Upper lobe of left lung (tissue), 6 donors: Measurements from ENCODE around the gene ATG16L1. TPM values are rescaled to one million over a fixed set of nuclear protein-coding genes. Genes with fewer than 3 reads are reported as not detected.

Experiments used
- ATAC-seq, 2 donors: fragments of 200-7000 bp; cut with Tn5 transposase; one replicate each; pipeline ENCODE4 v1.9.1; 2022; ENCODE audit warnings: mild to moderate bottlenecking in 2 of 2, moderate library complexity in 2 of 2; ENCODE audit not compliant: low FRiP score in 2 of 2
- DNase-seq, 2 donors: peaks; one replicate each; pipeline ENCODE4 v3.0.0-alpha.2; 2019 to 2020
- H3K27ac ChIP-seq, 4 donors: fragments of 200-600 bp; sonication (generic); one replicate each; pipeline ENCODE4 v1.5.1; 2016 to 2019
- H3K27me3 ChIP-seq, 4 donors: fragments of 200-600 bp; sonication (generic); one replicate each; pipeline ENCODE4 v1.5.1; 2017 to 2019
- H3K36me3 ChIP-seq, 4 donors: fragments of 200-600 bp; sonication (generic); one replicate each; pipeline ENCODE4 v1.5.1; 2016 to 2019
- H3K4me1 ChIP-seq, 4 donors: fragments of 200-600 bp; sonication (generic); one replicate each; pipeline ENCODE4 v1.5.1; 2018 to 2019
- H3K4me3 ChIP-seq, 4 donors: fragments of 200-600 bp; sonication (generic); one replicate each; pipeline ENCODE4 v1.5.1; 2017 to 2019; ENCODE audit warnings: mild to moderate bottlenecking in 2 of 4, moderate library complexity in 1 of 4
- H3K9me3 ChIP-seq, 4 donors: fragments of 200-600 bp; sonication (generic); one replicate each; pipeline ENCODE4 v1.5.1; 2018 to 2019
- EP300 ChIP-seq, 4 donors: sonication (generic); formaldehyde crosslinking; IDR thresholded peaks; one replicate each; pipeline ENCODE4 v1.5.1; 2017; ENCODE audit warnings: antibody characterized with exemption in 4 of 4, control low read depth in 2 of 4
- POLR2A ChIP-seq, 4 donors: fragments of 450-650 bp; IDR thresholded peaks; one replicate each; pipeline ENCODE4 v1.5.1; 2016 to 2017; ENCODE audit warnings: antibody characterized with exemption in 4 of 4, mild to moderate bottlenecking in 2 of 4
- POLR2AphosphoS5 ChIP-seq, 2 donors: sonication (generic); formaldehyde crosslinking; IDR thresholded peaks; one replicate each; pipeline ENCODE4 v1.5.1; 2017; ENCODE audit warnings: antibody characterized with exemption in 2 of 2
- WGBS, 2 donors: methylation state at CpG; one replicate each; pipeline ENCODE4 v1.1.5; 2017 to 2018; 5-methylcytosine and 5-hydroxymethylcytosine counted together
- total RNA-seq, 6 donors: library from RNA; depleted of rRNA in 4 of 6; stranded (reverse); fragments of >200 nt in 4 of 6; gene quantifications; one replicate each; pipeline versions ENCODE4 v1.1.0 to v1.2.1, GENCODE V29; 2016 to 2021
- TF ChIP-seq, protein P1 (sequence below), 6 experiments: fragments of 450-650 bp in 4 of 6; fragments of 200-600 bp in 2 of 6; sonication (generic) in 2 of 6; IDR thresholded peaks; one replicate each; pipeline ENCODE4 v1.5.1; 2016 to 2019; ENCODE audit warnings: antibody characterized with exemption in 6 of 6
- donor health status: DM: no; HTN: no; CAD: no; lungs with moderate emphysema.
- donor health status: DM: no; HTN: yes; CAD: no; lungs with severe emphysema.

The ATG16L1 gene
- total RNA-seq, 6 donors from 2014 or later, result 22.8 to 33.3 (median 26.4) TPM

- H3K27ac ChIP-seq, result no peak overlapping the region
- peaks cover 0 to 16% (median 4%) of the 10 kb centered on the region in 4 donors for H3K4me1 ChIP-seq
- H3K9me3 ChIP-seq, result no peaks in the 10 kb centered on the region
- no peak for ATAC-seq
- WGBS, 2 donors, result 86 to 88% methylated on average over 5 of the region's 5 CpGs
- DNase-seq, result no peak
- peaks cover 15 to 85% (median 73%) of the 10 kb centered on the region in 4 donors for H3K36me3 ChIP-seq
- H3K27me3 ChIP-seq, result no peaks in the 10 kb centered on the region
- TF ChIP-seq EP300 (IDR thresholded peaks at IDR 0.05) (no peak), POLR2AphosphoS5 (IDR thresholded peaks at IDR 0.05) (no peak), POLR2A (IDR thresholded peaks at IDR 0.05) (no peak)
- TF ChIP-seq, protein P1, sequence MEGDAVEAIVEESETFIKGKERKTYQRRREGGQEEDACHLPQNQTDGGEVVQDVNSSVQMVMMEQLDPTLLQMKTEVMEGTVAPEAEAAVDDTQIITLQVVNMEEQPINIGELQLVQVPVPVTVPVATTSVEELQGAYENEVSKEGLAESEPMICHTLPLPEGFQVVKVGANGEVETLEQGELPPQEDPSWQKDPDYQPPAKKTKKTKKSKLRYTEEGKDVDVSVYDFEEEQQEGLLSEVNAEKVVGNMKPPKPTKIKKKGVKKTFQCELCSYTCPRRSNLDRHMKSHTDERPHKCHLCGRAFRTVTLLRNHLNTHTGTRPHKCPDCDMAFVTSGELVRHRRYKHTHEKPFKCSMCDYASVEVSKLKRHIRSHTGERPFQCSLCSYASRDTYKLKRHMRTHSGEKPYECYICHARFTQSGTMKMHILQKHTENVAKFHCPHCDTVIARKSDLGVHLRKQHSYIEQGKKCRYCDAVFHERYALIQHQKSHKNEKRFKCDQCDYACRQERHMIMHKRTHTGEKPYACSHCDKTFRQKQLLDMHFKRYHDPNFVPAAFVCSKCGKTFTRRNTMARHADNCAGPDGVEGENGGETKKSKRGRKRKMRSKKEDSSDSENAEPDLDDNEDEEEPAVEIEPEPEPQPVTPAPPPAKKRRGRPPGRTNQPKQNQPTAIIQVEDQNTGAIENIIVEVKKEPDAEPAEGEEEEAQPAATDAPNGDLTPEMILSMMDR (IDR thresholded peaks at IDR 0.05), result no peak
- no peak overlapping the region for H3K4me3 ChIP-seq
Measured at GRCh38 chr2:233285921-233286320, 34.4 kb downstream of the ATG16L1 start.

GRCh38 chr2:233287871-233288270 lies 36.4 kb downstream of the ATG16L1 start:
- H3K4me3 ChIP-seq, result no peak overlapping the region
- TF ChIP-seq POLR2AphosphoS5 (IDR thresholded peaks at IDR 0.05) (no peak), POLR2A (IDR thresholded peaks at IDR 0.05) (no peak), EP300 (IDR thresholded peaks at IDR 0.05) (no peak)
- TF ChIP-seq, protein P1 (IDR thresholded peaks at IDR 0.05), result no peak
- no peaks in the 10 kb centered on the region for H3K27me3 ChIP-seq
- H3K36me3 ChIP-seq, result peaks cover 31 to 87% (median 76%) of the 10 kb centered on the region in 4 donors
- DNase-seq, result no peak
- H3K9me3 ChIP-seq, result no peaks in the 10 kb centered on the region
- 97% methylated on average over 6 of the region's 6 CpGs for WGBS, 2 donors
- H3K27ac ChIP-seq, result no peak overlapping the region
- peaks cover 0 to 16% (median 4%) of the 10 kb centered on the region in 4 donors for H3K4me1 ChIP-seq
- no peak for ATAC-seq

GRCh38 chr2:233288663-233289062 lies 37.2 kb downstream of the ATG16L1 start:
- DNase-seq (no peak), ATAC-seq (no peak)
- H3K4me1 ChIP-seq, result peaks cover 0 to 16% (median 4%) of the 10 kb centered on the region in 4 donors
- H3K4me3 ChIP-seq, result no peak overlapping the region
- TF ChIP-seq POLR2AphosphoS5 (IDR thresholded peaks at IDR 0.05) (no peak), POLR2A (IDR thresholded peaks at IDR 0.05) (no peak), EP300 (IDR thresholded peaks at IDR 0.05) (no peak)
- TF ChIP-seq, protein P1 (IDR thresholded peaks at IDR 0.05), result no peak
- H3K27ac ChIP-seq, result no peak overlapping the region
- no peaks in the 10 kb centered on the region for H3K9me3 ChIP-seq
- H3K36me3 ChIP-seq, result peaks cover 36 to 87% (median 77%) of the 10 kb centered on the region in 4 donors
- WGBS, 2 donors, result 53 to 65% methylated on average over 5 of the region's 5 CpGs
- H3K27me3 ChIP-seq, result no peaks in the 10 kb centered on the region

GRCh38 chr2:233289648-233290047 lies 38.2 kb downstream of the ATG16L1 start:
- TF ChIP-seq POLR2A (IDR thresholded peaks at IDR 0.05) (no peak), POLR2AphosphoS5 (IDR thresholded peaks at IDR 0.05) (no peak), EP300 (IDR thresholded peaks at IDR 0.05) (no peak)
- TF ChIP-seq, protein P1 (IDR thresholded peaks at IDR 0.05), result no peak
- no peak overlapping the region for H3K4me3 ChIP-seq
- H3K4me1 ChIP-seq, result peaks cover 0 to 16% (median 4%) of the 10 kb centered on the region in 4 donors
- DNase-seq (no peak), ATAC-seq (no peak)
- H3K36me3 ChIP-seq, result peaks cover 38 to 87% (median 77%) of the 10 kb centered on the region in 4 donors
- H3K27ac ChIP-seq, result peak overlapping the region in 2 of 4 donors; percentile 36 to 53
- 72 to 91% methylated on average over 12 of the region's 12 CpGs for whole genome bisulfite sequencing, 2 donors
- no peaks in the 10 kb centered on the region for H3K27me3 ChIP-seq
- H3K9me3 ChIP-seq, result no peaks in the 10 kb centered on the region
